Esophagus muscularis mucosa (tissue), 4 donors: Measurements from ENCODE around the gene MRTFB. TPM values are rescaled to one million over a fixed set of nuclear protein-coding genes. Genes with fewer than 3 reads are reported as not detected.

Source experiments
- DNase-seq: peaks from one replicate; pipeline ENCODE4 v3.0.0-alpha.2; 2017; ENCODE audit errors: extremely low spot score
- H3K27ac ChIP-seq, 4 donors: fragments of 200-600 bp; sonication (generic); replicated peaks in 1 of 4; 1 replicate in 3 of 4; 2 replicates in 1 of 4; pipeline ENCODE4 v1.5.1; 2016 to 2019; ENCODE audit warnings: mild to moderate bottlenecking in 1 of 4
- H3K27me3 ChIP-seq, 4 donors: fragments of 200-600 bp; sonication (generic); one replicate each; pipeline versions ENCODE4 v1.5.1 to v1.6.0; 2016 to 2019
- H3K36me3 ChIP-seq, 4 donors: fragments of 200-600 bp; sonication (generic); one replicate each; pipeline ENCODE4 v1.5.1; 2016 to 2019
- H3K4me1 ChIP-seq, 4 donors: fragments of 200-600 bp; sonication (generic); one replicate each; pipeline ENCODE4 v1.5.1; 2016 to 2019
- H3K4me3 ChIP-seq, 4 donors: fragments of 200-600 bp; sonication (generic); 1 replicate in 2 of 4; 2 replicates in 2 of 4; pipeline ENCODE4 v1.5.1; 2016 to 2019; ENCODE audit warnings: mild to moderate bottlenecking in 4 of 4, moderate library complexity in 1 of 4
- H3K9me3 ChIP-seq, 4 donors: fragments of 200-600 bp; sonication (generic); 1 replicate in 3 of 4; 2 replicates in 1 of 4; pipeline ENCODE4 v1.5.1; 2016 to 2019
- CTCF ChIP-seq, 3 experiments: fragments of 200-600 bp in 2 of 3; fragments of 450-650 bp in 1 of 3; sonication (generic) in 2 of 3; IDR thresholded peaks; one replicate each; pipeline ENCODE4 v1.5.1; 2017 to 2019; ENCODE audit warnings: antibody characterized with exemption in 3 of 3, mild to moderate bottlenecking in 2 of 3, moderate library complexity in 1 of 3
- EP300 ChIP-seq: sonication (generic); formaldehyde crosslinking; IDR thresholded peaks from one replicate; pipeline ENCODE4 v1.6.1; 2017; ENCODE audit warnings: antibody characterized with exemption
- POLR2A ChIP-seq: fragments of 450-650 bp; IDR thresholded peaks from one replicate; pipeline ENCODE4 v1.6.1; 2017; ENCODE audit warnings: antibody characterized with exemption, moderate library complexity, mild to moderate bottlenecking, low read depth
- POLR2AphosphoS5 ChIP-seq, 2 donors: sonication (generic); formaldehyde crosslinking; IDR thresholded peaks; one replicate each; pipeline ENCODE4 v1.6.1; 2017; ENCODE audit warnings: antibody characterized with exemption in 2 of 2
- WGBS: methylation state at CpG from one replicate; pipeline ENCODE4 v1.1.5; 2018; 5-methylcytosine and 5-hydroxymethylcytosine counted together
- intact Hi-C: fragments of 100-400 bp; cut with DNase I; formaldehyde crosslinking; loops from one replicate; pipeline ENCODE4 v1.15.1; 2023
- small RNA-seq, 3 donors: library from RNA; depleted of rRNA; stranded (forward); fragments of <200 nt; gene quantifications; one replicate each; pipeline ENCODE3, GENCODE V24; 2016
- total RNA-seq, 4 donors: library from RNA; depleted of rRNA; stranded (reverse); fragments of >200 nt; gene quantifications; one replicate each; pipeline versions ENCODE4 v1.1.0 to v1.2.1, GENCODE V29; 2016

Gene MRTFB
- total RNA-seq, 4 donors from 2014 or later: 36.3 to 63.6 (median 48.2) TPM

- TF ChIP-seq POLR2AphosphoS5 (IDR thresholded peaks at IDR 0.05): no peak
- TF ChIP-seq POLR2A: no peak
- no peak for TF ChIP-seq EP300
- TF ChIP-seq CTCF (IDR thresholded peaks at IDR 0.05): peak in 1 of 3 experiments; percentile 3
- 37% methylated on average over 6 of the region's 10 CpGs for WGBS
- intact Hi-C loops: no loop called here
- Histone ChIP-seq H3K4me1 (peaks cover 58 to 82% (median 77%) of the 10 kb centered on the region in 4 donors), H3K4me3 (peak overlapping the region; percentile 27 to 34 (median 32)), H3K27ac (peak overlapping the region; percentile 76 to 94 (median 92)), H3K36me3 (no peaks in the 10 kb centered on the region), H3K27me3 (no peaks in the 10 kb centered on the region), H3K9me3 (no peaks in the 10 kb centered on the region)
- DNase-seq: no peak
Measured at GRCh38 chr16:14310519-14310991, 239.4 kb downstream of the MRTFB start.

- Histone ChIP-seq H3K9me3 (no peaks in the 10 kb centered on the region), H3K27me3 (no peaks in the 10 kb centered on the region), H3K4me3 (no peak overlapping the region), H3K27ac (peak overlapping the region in 1 of 4 donors; percentile 0), H3K36me3 (no peaks in the 10 kb centered on the region), H3K4me1 (peaks cover 30 to 53% (median 50%) of the 10 kb centered on the region in 4 donors)
- WGBS: 100% methylated on average over 1 of the region's 1 CpG
- DNase-seq: no peak
- no peak for TF ChIP-seq POLR2A
- TF ChIP-seq CTCF (IDR thresholded peaks at IDR 0.05): no peak
- TF ChIP-seq EP300: no peak
- TF ChIP-seq POLR2AphosphoS5 (IDR thresholded peaks at IDR 0.05): no peak
- intact Hi-C loops: no loop called here
Measured at GRCh38 chr16:14314116-14314515, 243.0 kb downstream of the MRTFB start.

- no peak for DNase-seq
- Histone ChIP-seq H3K27ac (no peak overlapping the region), H3K36me3 (no peaks in the 10 kb centered on the region), H3K9me3 (no peaks in the 10 kb centered on the region), H3K4me1 (peaks cover 13 to 37% (median 34%) of the 10 kb centered on the region in 4 donors), H3K27me3 (no peaks in the 10 kb centered on the region), H3K4me3 (no peak overlapping the region)
- intact Hi-C loops: no loop called here
- 88% methylated on average over 11 of the region's 11 CpGs for WGBS
- TF ChIP-seq POLR2AphosphoS5 (IDR thresholded peaks at IDR 0.05) (no peak), EP300 (no peak), CTCF (IDR thresholded peaks at IDR 0.05) (no peak), POLR2A (no peak)
Measured at GRCh38 chr16:14315683-14316320, 244.7 kb downstream of the MRTFB start.

Small RNA genes lying within 50 kb of the gene (small RNA-seq; reads per million reads assigned to genes)
- gene MIR193B (20.4 to 88.3 (median 25.6) reads per million in 3 donors), gene MIR365A (0.37 to 1.9 (median 0.58) reads per million in 3 donors), gene RF00019 (0 reads per million in 3 donors)

Other genes starting within 250 kb of the MRTFB start
- 1 to 10 TPM; 4.6 to 10.0 (median 8.6) TPM for gene ERCC4, start 151.2 kb upstream of the MRTFB start, total RNA-seq